ENCODE measurements around the gene FBXL7.

DNA sequence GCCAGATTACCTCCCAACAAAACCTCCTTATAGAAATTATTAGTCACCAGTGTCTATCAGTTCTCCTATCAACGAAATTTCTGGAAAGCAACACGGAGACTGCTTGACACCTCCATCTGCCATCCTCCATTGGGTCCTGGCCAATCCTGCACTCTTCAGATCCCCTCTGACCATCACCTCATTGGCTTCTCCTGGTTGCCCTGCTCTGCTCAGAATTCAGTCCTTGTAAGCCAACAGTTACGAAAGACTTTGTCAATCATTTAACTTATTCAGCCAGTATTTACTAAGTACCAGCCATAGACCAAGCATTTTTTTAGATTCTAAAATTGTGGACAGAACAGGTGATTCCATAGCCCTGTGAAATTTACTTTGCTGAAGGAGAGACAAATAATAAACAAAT lies 451.1 kb downstream of the FBXL7 start:
- TF ChIP-seq, protein P1, sequence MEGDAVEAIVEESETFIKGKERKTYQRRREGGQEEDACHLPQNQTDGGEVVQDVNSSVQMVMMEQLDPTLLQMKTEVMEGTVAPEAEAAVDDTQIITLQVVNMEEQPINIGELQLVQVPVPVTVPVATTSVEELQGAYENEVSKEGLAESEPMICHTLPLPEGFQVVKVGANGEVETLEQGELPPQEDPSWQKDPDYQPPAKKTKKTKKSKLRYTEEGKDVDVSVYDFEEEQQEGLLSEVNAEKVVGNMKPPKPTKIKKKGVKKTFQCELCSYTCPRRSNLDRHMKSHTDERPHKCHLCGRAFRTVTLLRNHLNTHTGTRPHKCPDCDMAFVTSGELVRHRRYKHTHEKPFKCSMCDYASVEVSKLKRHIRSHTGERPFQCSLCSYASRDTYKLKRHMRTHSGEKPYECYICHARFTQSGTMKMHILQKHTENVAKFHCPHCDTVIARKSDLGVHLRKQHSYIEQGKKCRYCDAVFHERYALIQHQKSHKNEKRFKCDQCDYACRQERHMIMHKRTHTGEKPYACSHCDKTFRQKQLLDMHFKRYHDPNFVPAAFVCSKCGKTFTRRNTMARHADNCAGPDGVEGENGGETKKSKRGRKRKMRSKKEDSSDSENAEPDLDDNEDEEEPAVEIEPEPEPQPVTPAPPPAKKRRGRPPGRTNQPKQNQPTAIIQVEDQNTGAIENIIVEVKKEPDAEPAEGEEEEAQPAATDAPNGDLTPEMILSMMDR (IDR thresholded peaks at IDR 0.05) = no peak
- no peak for TF ChIP-seq EP300 (IDR thresholded peaks at IDR 0.05)
- TF ChIP-seq POLR2A (IDR thresholded peaks at IDR 0.05) = no peak
- TF ChIP-seq POLR2AphosphoS5 (IDR thresholded peaks at IDR 0.05) = no peak
